Neuronal stem cell (in vitro differentiated cells): ENCODE results near the gene ARMC6.

Source experiments
- DNase-seq: peaks from one replicate; pipeline ENCODE4 v3.0.0-alpha.2; 2013; ENCODE audit warnings: low spot score
- H2AFZ ChIP-seq: one replicate; pipeline ENCODE4 v1.6.1; 2013; ENCODE audit warnings: mild to moderate bottlenecking, low read length, inconsistent platforms
- H2AK5ac ChIP-seq: 2 replicates; pipeline ENCODE4 v1.6.1; 2013; ENCODE audit warnings: low read depth, mild to moderate bottlenecking, inconsistent platforms, low read length, moderate library complexity, mixed read lengths
- H2BK120ac ChIP-seq: 2 replicates; pipeline ENCODE4 v1.6.1; 2013; ENCODE audit warnings: low read depth, mild to moderate bottlenecking, inconsistent platforms, low read length, moderate library complexity, mixed read lengths
- H2BK12ac ChIP-seq: one replicate; pipeline ENCODE4 v1.6.1; 2013; ENCODE audit warnings: low read length, inconsistent platforms
- H2BK15ac ChIP-seq: 2 replicates; pipeline ENCODE4 v1.6.1; 2013; ENCODE audit warnings: mild to moderate bottlenecking, low read length, inconsistent platforms, mixed read lengths
- H2BK5ac ChIP-seq: one replicate; pipeline ENCODE4 v1.6.1; 2013; ENCODE audit warnings: inconsistent platforms, mild to moderate bottlenecking, low read length, moderate library complexity
- H3K14ac ChIP-seq: one replicate; pipeline ENCODE4 v1.6.1; 2013; ENCODE audit warnings: low read length, inconsistent platforms
- H3K18ac ChIP-seq: 2 replicates; pipeline ENCODE4 v1.6.1; 2013; ENCODE audit warnings: low read length, inconsistent platforms
- H3K23ac ChIP-seq: 2 replicates; pipeline ENCODE4 v1.6.1; 2013; ENCODE audit warnings: low read depth, mild to moderate bottlenecking, mixed read lengths, low read length, inconsistent platforms; ENCODE audit not compliant: poor library complexity
- H3K27ac ChIP-seq: replicated peaks from 3 replicates; pipeline ENCODE4 v1.5.1; 2013; ENCODE audit warnings: low read length, inconsistent platforms
- H3K27me3 ChIP-seq, 3 experiments: 2 replicates each; pipeline ENCODE4 v1.6.1; 2013; ENCODE audit warnings: low read length in 3 of 3, mild to moderate bottlenecking in 2 of 3, inconsistent platforms in 1 of 3, low read depth in 1 of 3, mixed read lengths in 1 of 3, moderate library complexity in 1 of 3; ENCODE audit not compliant: control insufficient read depth in 3 of 3, insufficient read depth in 3 of 3
- H3K36me3 ChIP-seq, 2 donors: replicated peaks in 1 of 2; 2 replicates each; pipeline ENCODE4 v1.6.1; 2013; ENCODE audit warnings: low read length in 2 of 2; ENCODE audit not compliant: control insufficient read depth in 2 of 2, insufficient read depth in 2 of 2
- H3K4ac ChIP-seq: 2 replicates; pipeline ENCODE4 v1.6.1; 2013; ENCODE audit warnings: inconsistent platforms, mild to moderate bottlenecking, low read length, moderate library complexity
- H3K4me1 ChIP-seq, 2 donors: 1 replicate in 1 of 2; 2 replicates in 1 of 2; pipeline ENCODE4 v1.6.1; 2013; ENCODE audit warnings: low read length in 2 of 2, low read depth in 1 of 2; ENCODE audit not compliant: control insufficient read depth in 2 of 2, insufficient read depth in 1 of 2
- H3K4me2 ChIP-seq: one replicate; pipeline ENCODE4 v1.6.1; 2013; ENCODE audit warnings: mild to moderate bottlenecking, low read length, inconsistent platforms; ENCODE audit not compliant: insufficient read depth, poor library complexity, severe bottlenecking
- H3K4me3 ChIP-seq, 2 donors: 2 replicates each; pipeline ENCODE4 v1.5.1; 2013; ENCODE audit warnings: low read length in 2 of 2, mild to moderate bottlenecking in 2 of 2, inconsistent platforms in 1 of 2, moderate library complexity in 1 of 2
- H3K79me1 ChIP-seq: one replicate; pipeline ENCODE4 v1.6.1; 2013; ENCODE audit warnings: low read depth, mild to moderate bottlenecking, inconsistent platforms, low read length, moderate library complexity
- H3K9ac ChIP-seq: one replicate; pipeline ENCODE4 v1.6.1; 2013; ENCODE audit warnings: mild to moderate bottlenecking, low read depth, low read length, inconsistent platforms; ENCODE audit not compliant: poor library complexity
- H3K9me3 ChIP-seq, 2 donors: replicated peaks in 1 of 2; 2 replicates each; pipeline versions ENCODE3 to v1.6.1; 2013; ENCODE audit warnings: low read length in 2 of 2, mild to moderate bottlenecking in 2 of 2, inconsistent platforms in 1 of 2, low read depth in 1 of 2, mixed read lengths in 1 of 2, moderate library complexity in 1 of 2; ENCODE audit not compliant: control insufficient read depth in 2 of 2, insufficient read depth in 1 of 2
- H4K8ac ChIP-seq: one replicate; pipeline ENCODE4 v1.6.1; 2013; ENCODE audit warnings: low read depth, mild to moderate bottlenecking, inconsistent platforms, low read length, moderate library complexity
- H4K91ac ChIP-seq: one replicate; pipeline ENCODE4 v1.6.1; 2013; ENCODE audit warnings: low read length, low read depth, mild to moderate bottlenecking, inconsistent platforms; ENCODE audit not compliant: poor library complexity
- WGBS, 2 donors: extraction: QIAGEN DNeasy Blood & Tissue Kit; methylation state at CpG; one replicate each; pipeline ENCODE4 v1.1.7; 2013; ENCODE audit warnings: missing lambda C conversion rate in 2 of 2, mixed read lengths in 1 of 2; ENCODE audit not compliant: insufficient read length in 2 of 2, insufficient replicate concordance in 1 of 2; ENCODE audit errors: extremely low coverage in 2 of 2; 5-methylcytosine and 5-hydroxymethylcytosine counted together

ARMC6 gene

GRCh38 chr19:19055701-19056100 is 22.3 kb downstream of the ARMC6 start:
- Histone ChIP-seq H2BK15ac (no peak overlapping the region), H3K27ac (no peak overlapping the region), H3K14ac (no peak overlapping the region), H4K8ac (no peak overlapping the region), H3K4me2 (no peak overlapping the region), H3K9me3 (no peaks in the 10 kb centered on the region), H2BK5ac (peak overlapping the region; percentile 82), H3K79me1 (peaks cover 4% of the 10 kb centered on the region), H3K4ac (no peak overlapping the region), H4K91ac (no peak overlapping the region), H2BK12ac (no peak overlapping the region), H3K9ac (no peak overlapping the region), H3K23ac (peak overlapping the region; percentile 96), H3K4me3 (no peak overlapping the region), H3K4me1 (no peaks in the 10 kb centered on the region), H3K36me3 (peaks cover 44 to 91% of the 10 kb centered on the region in 2 donors), H2BK120ac (no peak overlapping the region), H3K18ac (no peak overlapping the region), H2AFZ (no peak overlapping the region), H3K27me3 (no peaks in the 10 kb centered on the region), H2AK5ac (no peak overlapping the region)
- DNase-seq = no peak
- no CpG with 5 or more reads among the region's 13 CpGs for WGBS, 2 donors

- Histone ChIP-seq H2AFZ (no peak overlapping the region), H3K4ac (no peak overlapping the region), H3K9ac (no peak overlapping the region), H3K9me3 (no peaks in the 10 kb centered on the region), H3K79me1 (peaks cover 4% of the 10 kb centered on the region), H3K23ac (no peak overlapping the region), H3K4me2 (no peak overlapping the region), H3K27ac (no peak overlapping the region), H3K4me3 (no peak overlapping the region), H3K36me3 (peaks cover 43 to 80% of the 10 kb centered on the region in 2 donors), H4K91ac (no peak overlapping the region), H2BK15ac (no peak overlapping the region), H2BK5ac (no peak overlapping the region), H2BK120ac (no peak overlapping the region), H3K14ac (no peak overlapping the region), H4K8ac (no peak overlapping the region), H3K27me3 (no peaks in the 10 kb centered on the region), H3K4me1 (no peaks in the 10 kb centered on the region), H2AK5ac (no peak overlapping the region), H2BK12ac (no peak overlapping the region), H3K18ac (no peak overlapping the region)
- WGBS, 2 donors = no CpG with 5 or more reads among the region's 9 CpGs
- DNase-seq = no peak
Measured at GRCh38 chr19:19056636-19057275, 23.4 kb downstream of the ARMC6 start.

DNA sequence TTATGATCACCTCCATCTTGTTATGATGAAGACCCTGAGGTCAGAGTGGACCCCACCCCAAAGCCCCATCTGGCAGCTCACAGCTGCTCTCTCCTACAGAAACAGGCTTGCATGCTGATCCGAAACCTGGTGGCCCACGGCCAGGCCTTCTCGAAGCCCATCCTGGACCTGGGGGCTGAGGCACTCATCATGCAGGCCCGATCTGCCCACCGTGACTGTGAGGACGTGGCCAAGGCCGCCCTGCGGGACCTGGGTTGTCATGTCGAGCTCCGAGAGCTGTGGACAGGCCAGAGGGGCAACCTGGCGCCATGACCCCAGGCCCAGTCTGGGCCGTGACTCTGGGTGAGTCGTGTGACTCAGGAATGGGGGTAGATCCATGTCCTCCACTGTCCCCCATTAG is 23.9 kb downstream of the ARMC6 start:
- no peak overlapping the region for H3K14ac ChIP-seq
- H3K18ac ChIP-seq = no peak overlapping the region
- no peak overlapping the region for H2BK5ac ChIP-seq
- H4K8ac ChIP-seq = no peak overlapping the region
- no peak overlapping the region for H2BK120ac ChIP-seq
- peak overlapping the region in 1 of 2 donors; percentile 28 for H3K4me3 ChIP-seq
- H3K27ac ChIP-seq = no peak overlapping the region
- H3K4ac ChIP-seq = no peak overlapping the region
- no peaks in the 10 kb centered on the region for H3K4me1 ChIP-seq
- H2BK15ac ChIP-seq = no peak overlapping the region
- H3K27me3 ChIP-seq = no peaks in the 10 kb centered on the region
- WGBS, 2 donors = no CpG with 5 or more reads among the region's 13 CpGs
- no peak overlapping the region for H2AK5ac ChIP-seq
- H4K91ac ChIP-seq = no peak overlapping the region
- no peak for DNase-seq
- H2BK12ac ChIP-seq = no peak overlapping the region
- H2AFZ ChIP-seq = no peak overlapping the region
- H3K36me3 ChIP-seq = peaks cover 37 to 78% of the 10 kb centered on the region in 2 donors
- no peak overlapping the region for H3K4me2 ChIP-seq
- peaks cover 4% of the 10 kb centered on the region for H3K79me1 ChIP-seq
- no peaks in the 10 kb centered on the region for H3K9me3 ChIP-seq
- no peak overlapping the region for H3K23ac ChIP-seq
- H3K9ac ChIP-seq = no peak overlapping the region

DNA sequence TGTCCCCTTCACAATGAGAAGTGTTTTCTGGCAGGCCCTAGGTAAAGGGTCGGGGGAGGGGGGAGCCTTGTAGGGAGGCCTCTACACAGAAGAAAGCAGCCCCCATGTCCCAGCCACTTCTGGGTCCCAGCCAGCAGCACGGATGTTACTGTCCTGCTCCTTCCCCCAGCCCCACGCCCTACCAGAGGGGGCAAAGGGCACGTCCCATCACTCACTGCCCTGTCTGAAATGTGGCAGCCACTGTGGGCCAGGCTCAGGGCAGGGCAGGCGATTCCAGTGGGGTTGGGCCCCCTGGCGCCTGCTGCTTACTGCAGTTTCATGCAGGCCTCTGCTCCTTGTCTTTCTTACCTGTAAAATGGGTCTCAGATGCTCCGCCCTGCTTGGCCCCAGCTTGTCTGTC is 24.3 kb downstream of the ARMC6 start:
- H2BK15ac ChIP-seq = no peak overlapping the region
- peaks cover 4% of the 10 kb centered on the region for H3K79me1 ChIP-seq
- H2BK12ac ChIP-seq = no peak overlapping the region
- no peak overlapping the region for H3K4ac ChIP-seq
- H3K27me3 ChIP-seq = no peaks in the 10 kb centered on the region
- H3K4me2 ChIP-seq = no peak overlapping the region
- H3K14ac ChIP-seq = no peak overlapping the region
- DNase-seq = no peak
- H3K27ac ChIP-seq = no peak overlapping the region
- no peak overlapping the region for H3K23ac ChIP-seq
- H2BK120ac ChIP-seq = no peak overlapping the region
- no peak overlapping the region for H3K18ac ChIP-seq
- H2BK5ac ChIP-seq = no peak overlapping the region
- H4K8ac ChIP-seq = no peak overlapping the region
- no peaks in the 10 kb centered on the region for H3K9me3 ChIP-seq
- H2AK5ac ChIP-seq = no peak overlapping the region
- H3K36me3 ChIP-seq = peaks cover 35 to 74% of the 10 kb centered on the region in 2 donors
- H3K4me1 ChIP-seq = no peaks in the 10 kb centered on the region
- no peak overlapping the region for H2AFZ ChIP-seq
- WGBS, 2 donors = no CpG with 5 or more reads among the region's 7 CpGs
- H4K91ac ChIP-seq = no peak overlapping the region
- H3K4me3 ChIP-seq = no peak overlapping the region
- no peak overlapping the region for H3K9ac ChIP-seq
